ENCODE measurements around the gene EML1.

EML1 gene

GRCh38 chr14:99860219-99860618, 67.0 kb downstream of the EML1 start:
- H3K9me3 ChIP-seq (ENCODE audit: insufficient read depth, low read depth, low read length), result no peaks in the 10 kb centered on the region
- H3K9ac ChIP-seq (ENCODE audit: low read depth, low read length), result no peak overlapping the region
- H3K4me3 ChIP-seq (ENCODE audit: low read length), result no peak overlapping the region
- peaks cover 2% of the 10 kb centered on the region; the same call in 1 of the 2 replicates for H3K36me3 ChIP-seq (ENCODE audit: insufficient read depth, low read length)
- no peaks in the 10 kb centered on the region for H3K4me1 ChIP-seq (ENCODE audit: insufficient read depth, low read length)
- WGBS, result 90% methylated on average over 5 of the region's 5 CpGs
- no peak overlapping the region for H3K27ac ChIP-seq (ENCODE audit: low read depth, low read length)
- H3K27me3 ChIP-seq (ENCODE audit: insufficient read depth, low read length), result no peaks in the 10 kb centered on the region

GRCh38 chr14:99862136-99862535, 68.9 kb downstream of the EML1 start:
- Histone ChIP-seq H3K36me3 (ENCODE audit: insufficient read depth, low read length) (peaks cover 19% of the 10 kb centered on the region; the same call in 1 of the 2 replicates), H3K9me3 (ENCODE audit: insufficient read depth, low read depth, low read length) (no peaks in the 10 kb centered on the region), H3K9ac (ENCODE audit: low read depth, low read length) (no peak overlapping the region), H3K27me3 (ENCODE audit: insufficient read depth, low read length) (no peaks in the 10 kb centered on the region), H3K27ac (ENCODE audit: low read depth, low read length) (no peak overlapping the region), H3K4me3 (ENCODE audit: low read length) (no peak overlapping the region), H3K4me1 (ENCODE audit: insufficient read depth, low read length) (no peaks in the 10 kb centered on the region)
- WGBS, result 88% methylated on average over 2 of the region's 4 CpGs

GRCh38 chr14:99863059-99863458, 69.8 kb downstream of the EML1 start:
- 89% methylated on average over 2 of the region's 2 CpGs for WGBS
- Histone ChIP-seq H3K9me3 (ENCODE audit: insufficient read depth, low read depth, low read length) (no peaks in the 10 kb centered on the region), H3K27me3 (ENCODE audit: insufficient read depth, low read length) (no peaks in the 10 kb centered on the region), H3K4me3 (ENCODE audit: low read length) (no peak overlapping the region), H3K36me3 (ENCODE audit: insufficient read depth, low read length) (peaks cover 19% of the 10 kb centered on the region; the same call in 1 of the 2 replicates), H3K9ac (ENCODE audit: low read depth, low read length) (no peak overlapping the region), H3K27ac (ENCODE audit: low read depth, low read length) (no peak overlapping the region), H3K4me1 (ENCODE audit: insufficient read depth, low read length) (no peaks in the 10 kb centered on the region)

- Histone ChIP-seq H3K4me3 (ENCODE audit: low read length) (no peak overlapping the region), H3K9me3 (ENCODE audit: insufficient read depth, low read depth, low read length) (no peaks in the 10 kb centered on the region), H3K27ac (ENCODE audit: low read depth, low read length) (no peak overlapping the region), H3K36me3 (ENCODE audit: insufficient read depth, low read length) (peaks cover 19% of the 10 kb centered on the region; the same call in 1 of the 2 replicates), H3K4me1 (ENCODE audit: insufficient read depth, low read length) (no peaks in the 10 kb centered on the region), H3K27me3 (ENCODE audit: insufficient read depth, low read length) (no peaks in the 10 kb centered on the region), H3K9ac (ENCODE audit: low read depth, low read length) (no peak overlapping the region)
- WGBS, result 89% methylated on average over 2 of the region's 2 CpGs
Observed at GRCh38 chr14:99865408-99865807, 72.2 kb downstream of the EML1 start.

GRCh38 chr14:99870617-99871016, 77.4 kb downstream of the EML1 start:
- H3K4me3 ChIP-seq (ENCODE audit: low read length), result no peak overlapping the region
- peaks cover 42% of the 10 kb centered on the region for H3K4me1 ChIP-seq (ENCODE audit: insufficient read depth, low read length)

GRCh38 chr14:99871771-99872170, 78.6 kb downstream of the EML1 start:
- Histone ChIP-seq H3K9me3 (ENCODE audit: insufficient read depth, low read depth, low read length) (no peaks in the 10 kb centered on the region), H3K36me3 (ENCODE audit: insufficient read depth, low read length) (peaks cover 4% of the 10 kb centered on the region; the same call in 1 of the 2 replicates), H3K27me3 (ENCODE audit: insufficient read depth, low read length) (no peaks in the 10 kb centered on the region), H3K4me3 (ENCODE audit: low read length) (no peak overlapping the region), H3K4me1 (ENCODE audit: insufficient read depth, low read length) (peaks cover 51% of the 10 kb centered on the region), H3K27ac (ENCODE audit: low read depth, low read length) (peak overlapping the region; percentile 92), H3K9ac (ENCODE audit: low read depth, low read length) (peak overlapping the region; percentile 28; the same call in 1 of the 2 replicates)
- 86% methylated on average over 11 of the region's 11 CpGs for WGBS

More at GRCh38 chr14:99870617-99871016, 77.4 kb downstream of the EML1 start:
- no peaks in the 10 kb centered on the region for H3K9me3 ChIP-seq (ENCODE audit: insufficient read depth, low read depth, low read length)
- peaks cover 13% of the 10 kb centered on the region; the same call in 1 of the 2 replicates for H3K36me3 ChIP-seq (ENCODE audit: insufficient read depth, low read length)
- WGBS, result 98% methylated on average over 3 of the region's 3 CpGs
- H3K9ac ChIP-seq (ENCODE audit: low read depth, low read length), result no peak overlapping the region
- H3K27ac ChIP-seq (ENCODE audit: low read depth, low read length), result no peak overlapping the region
- H3K27me3 ChIP-seq (ENCODE audit: insufficient read depth, low read length), result no peaks in the 10 kb centered on the region

GRCh38 chr14:99872786-99873440, 79.7 kb downstream of the EML1 start:
- H3K27ac ChIP-seq (ENCODE audit: low read depth, low read length), result peak overlapping the region; percentile 92
- H3K9ac ChIP-seq (ENCODE audit: low read depth, low read length), result peak overlapping the region; percentile 28; the same call in 1 of the 2 replicates
- WGBS, result 17% methylated on average over 6 of the region's 6 CpGs
- no peaks in the 10 kb centered on the region for H3K9me3 ChIP-seq (ENCODE audit: insufficient read depth, low read depth, low read length)
- H3K4me3 ChIP-seq (ENCODE audit: low read length), result peak overlapping the region; percentile 15; the same call in 1 of the 2 replicates
- no peaks in the 10 kb centered on the region for H3K27me3 ChIP-seq (ENCODE audit: insufficient read depth, low read length)
- H3K36me3 ChIP-seq (ENCODE audit: insufficient read depth, low read length), result no peaks in the 10 kb centered on the region; the same call in 1 of the 2 replicates
- peaks cover 51% of the 10 kb centered on the region for H3K4me1 ChIP-seq (ENCODE audit: insufficient read depth, low read length)

- peak overlapping the region; percentile 84 for H3K27ac ChIP-seq (ENCODE audit: low read depth, low read length)
- 87% methylated on average over 4 of the region's 4 CpGs for WGBS
- H3K9me3 ChIP-seq (ENCODE audit: insufficient read depth, low read depth, low read length), result no peaks in the 10 kb centered on the region
- no peak overlapping the region for H3K9ac ChIP-seq (ENCODE audit: low read depth, low read length)
- H3K4me3 ChIP-seq (ENCODE audit: low read length), result no peak overlapping the region
- H3K27me3 ChIP-seq (ENCODE audit: insufficient read depth, low read length), result no peaks in the 10 kb centered on the region
- peaks cover 4% of the 10 kb centered on the region; the same call in 1 of the 2 replicates for H3K36me3 ChIP-seq (ENCODE audit: insufficient read depth, low read length)
- peaks cover 51% of the 10 kb centered on the region for H3K4me1 ChIP-seq (ENCODE audit: insufficient read depth, low read length)
Observed at GRCh38 chr14:99873653-99874052, 80.4 kb downstream of the EML1 start.

GRCh38 chr14:99874306-99874705, 81.1 kb downstream of the EML1 start:
- Histone ChIP-seq H3K9me3 (ENCODE audit: insufficient read depth, low read depth, low read length) (no peaks in the 10 kb centered on the region), H3K27ac (ENCODE audit: low read depth, low read length) (no peak overlapping the region), H3K4me1 (ENCODE audit: insufficient read depth, low read length) (peaks cover 51% of the 10 kb centered on the region), H3K36me3 (ENCODE audit: insufficient read depth, low read length) (peaks cover 6% of the 10 kb centered on the region; the same call in 1 of the 2 replicates), H3K4me3 (ENCODE audit: low read length) (no peak overlapping the region), H3K27me3 (ENCODE audit: insufficient read depth, low read length) (no peaks in the 10 kb centered on the region), H3K9ac (ENCODE audit: low read depth, low read length) (no peak overlapping the region)
- 48% methylated on average over 4 of the region's 4 CpGs for WGBS

GRCh38 chr14:99875421-99875820, 82.2 kb downstream of the EML1 start:
- no peak overlapping the region for H3K27ac ChIP-seq (ENCODE audit: low read depth, low read length)
- no peaks in the 10 kb centered on the region for H3K27me3 ChIP-seq (ENCODE audit: insufficient read depth, low read length)
- H3K4me1 ChIP-seq (ENCODE audit: insufficient read depth, low read length), result peaks cover 55% of the 10 kb centered on the region
- no peaks in the 10 kb centered on the region for H3K9me3 ChIP-seq (ENCODE audit: insufficient read depth, low read depth, low read length)
- H3K36me3 ChIP-seq (ENCODE audit: insufficient read depth, low read length), result peaks cover 6% of the 10 kb centered on the region; the same call in 1 of the 2 replicates
- H3K9ac ChIP-seq (ENCODE audit: low read depth, low read length), result no peak overlapping the region
- H3K4me3 ChIP-seq (ENCODE audit: low read length), result no peak overlapping the region
- 89% methylated on average over 6 of the region's 6 CpGs for WGBS

GRCh38 chr14:99875836-99876235, 82.6 kb downstream of the EML1 start:
- H3K9me3 ChIP-seq (ENCODE audit: insufficient read depth, low read depth, low read length), result no peaks in the 10 kb centered on the region
- H3K36me3 ChIP-seq (ENCODE audit: insufficient read depth, low read length), result peaks cover 6% of the 10 kb centered on the region; the same call in 1 of the 2 replicates
- H3K4me3 ChIP-seq (ENCODE audit: low read length), result no peak overlapping the region
- no peak overlapping the region for H3K27ac ChIP-seq (ENCODE audit: low read depth, low read length)
- H3K4me1 ChIP-seq (ENCODE audit: insufficient read depth, low read length), result peaks cover 55% of the 10 kb centered on the region
- H3K27me3 ChIP-seq (ENCODE audit: insufficient read depth, low read length), result no peaks in the 10 kb centered on the region
- H3K9ac ChIP-seq (ENCODE audit: low read depth, low read length), result no peak overlapping the region
